Pulmonary artery endothelial cell (primary cell): ENCODE data around the gene KDM4F. TPM values are rescaled to one million over a fixed set of nuclear protein-coding genes. Genes with fewer than 3 reads are reported as not detected.
"Not testable (repeated sequence)": the region's sequence is repeated elsewhere in the genome, so short reads cannot be mapped to it uniquely, and the experiment has no call there.

Source experiments
- DNase-seq: peaks from one replicate; pipeline ENCODE4 v3.0.0-alpha.2; 2011; ENCODE audit warnings: low read depth, low spot score
- total RNA-seq: library from RNA; depleted of rRNA; stranded (reverse); fragments of >200 nt; gene quantifications from 2 replicates; pipeline ENCODE4 v1.2.3, GENCODE V29; 2014

KDM4F gene
- not detected in 2 replicates for total RNA-seq

GRCh38 chr11:95049122-95049521, at the start of gene KDM4F:
KDM4F (plus strand) TSS chr11:95049422.
- DNase-seq: not testable (repeated sequence)

GRCh38 chr11:95003716-95004115, 45.5 kb upstream of the KDM4F start:
- no peak for DNase-seq

- DNase-seq: no peak
Observed at GRCh38 chr11:95005642-95006041, 43.6 kb upstream of the KDM4F start.

- no peak for DNase-seq
Observed at GRCh38 chr11:95011376-95011775, 37.8 kb upstream of the KDM4F start.

GRCh38 chr11:95014184-95014821, 34.9 kb upstream of the KDM4F start:
- DNase-seq: no peak

GRCh38 chr11:95016139-95016538, 33.1 kb upstream of the KDM4F start:
- no peak for DNase-seq

DNA sequence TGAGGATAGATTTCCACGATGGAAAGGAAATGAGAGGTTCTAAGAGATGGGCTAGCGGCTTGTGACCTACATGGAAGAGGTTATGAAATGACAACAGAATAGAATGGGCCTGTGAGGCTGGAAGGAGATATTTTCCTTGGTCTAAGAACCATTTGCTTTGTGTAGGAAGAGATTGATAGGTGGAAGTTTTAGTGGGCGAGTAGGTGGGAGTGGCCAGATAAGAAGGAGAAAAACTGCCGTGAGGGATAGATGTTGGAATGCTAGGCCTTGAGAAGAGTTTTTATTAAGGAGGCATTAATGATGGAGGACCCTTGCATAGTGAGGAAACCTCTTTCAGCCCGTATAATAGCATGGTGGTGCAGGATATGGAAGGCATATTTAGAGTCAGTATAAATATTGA, 27.8 kb upstream of the KDM4F start:
- not testable (repeated sequence) for DNase-seq

GRCh38 chr11:95024958-95025357, 24.3 kb upstream of the KDM4F start, which contains the start of gene KDM4E:
KDM4E (plus strand) TSS chr11:95025258; CDS start chr11:95025558, 300 bp downstream.
- no peak for DNase-seq

DNA sequence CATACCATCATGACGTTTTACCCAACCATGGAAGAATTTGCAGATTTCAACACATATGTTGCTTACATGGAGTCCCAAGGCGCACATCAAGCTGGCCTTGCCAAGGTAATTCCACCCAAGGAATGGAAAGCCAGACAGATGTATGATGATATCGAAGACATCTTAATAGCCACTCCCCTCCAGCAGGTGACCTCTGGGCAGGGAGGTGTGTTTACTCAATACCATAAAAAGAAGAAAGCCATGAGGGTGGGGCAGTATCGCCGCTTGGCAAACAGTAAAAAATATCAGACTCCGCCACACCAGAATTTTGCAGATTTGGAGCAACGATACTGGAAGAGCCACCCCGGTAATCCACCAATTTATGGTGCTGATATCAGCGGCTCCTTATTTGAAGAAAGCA, 23.6 kb upstream of the KDM4F start:
- not testable (repeated sequence) for DNase-seq

DNA sequence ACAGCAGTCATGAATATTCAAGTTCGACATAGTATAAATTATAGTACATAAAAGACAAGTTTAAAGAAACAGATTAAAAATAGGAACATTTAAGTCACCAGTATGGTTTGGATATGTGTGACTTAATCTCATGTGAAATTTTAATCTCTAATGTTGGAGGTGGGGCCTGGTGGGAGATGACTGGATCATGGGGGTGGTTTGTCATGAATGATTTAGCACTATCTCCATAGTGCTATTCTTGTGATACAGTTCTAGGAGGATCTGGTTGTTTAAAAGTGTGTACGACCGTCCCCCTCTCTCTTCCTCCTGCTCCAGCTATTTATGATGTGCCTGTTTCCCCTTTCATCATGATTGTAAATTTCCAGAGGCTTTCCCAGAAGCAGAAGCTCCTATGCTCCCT, 20.9 kb upstream of the KDM4F start:
- no peak for DNase-seq

DNA sequence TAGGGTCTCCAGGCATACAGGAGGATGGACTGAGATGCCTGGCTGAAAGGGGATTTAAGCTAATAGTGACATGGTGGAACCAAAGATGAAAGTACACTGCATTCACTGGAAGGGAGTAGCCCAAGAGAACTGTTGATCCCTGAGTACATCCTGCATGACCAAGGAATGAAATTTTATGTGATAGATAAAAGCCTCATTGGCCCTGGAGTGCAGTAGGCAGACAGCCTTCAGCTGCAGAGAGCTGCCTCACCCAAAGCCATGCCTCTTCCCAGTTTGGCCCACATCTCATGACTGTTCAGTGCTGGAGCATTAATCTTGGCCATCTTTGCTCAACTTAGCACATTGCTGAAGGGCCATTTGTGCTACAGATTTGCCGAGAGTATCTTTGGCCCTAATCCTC, 16.2 kb upstream of the KDM4F start:
- DNase-seq: no peak

DNA sequence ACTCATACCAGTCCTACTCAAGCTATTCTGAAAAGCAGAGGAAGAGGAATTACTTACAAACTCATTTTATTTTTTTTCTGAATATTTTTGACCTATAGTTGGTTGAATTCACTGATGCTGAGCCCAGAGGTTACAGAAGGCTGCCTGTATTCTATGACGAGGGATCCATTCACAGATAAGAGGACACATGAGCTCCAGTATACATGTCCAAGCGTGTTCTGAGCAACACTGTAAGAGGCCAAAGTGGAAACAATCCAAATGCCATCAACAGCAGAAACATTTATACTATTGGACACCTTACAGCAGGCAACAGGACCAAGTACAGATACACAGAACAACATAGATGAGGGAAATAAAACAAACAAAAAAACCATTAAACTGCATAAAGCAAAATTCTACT, 13.9 kb upstream of the KDM4F start:
- DNase-seq: no peak

GRCh38 chr11:95037356-95038035, 11.7 kb upstream of the KDM4F start:
- not testable (repeated sequence) for DNase-seq

- no peak for DNase-seq
Observed at GRCh38 chr11:95042239-95042638, 7.0 kb upstream of the KDM4F start.

DNA sequence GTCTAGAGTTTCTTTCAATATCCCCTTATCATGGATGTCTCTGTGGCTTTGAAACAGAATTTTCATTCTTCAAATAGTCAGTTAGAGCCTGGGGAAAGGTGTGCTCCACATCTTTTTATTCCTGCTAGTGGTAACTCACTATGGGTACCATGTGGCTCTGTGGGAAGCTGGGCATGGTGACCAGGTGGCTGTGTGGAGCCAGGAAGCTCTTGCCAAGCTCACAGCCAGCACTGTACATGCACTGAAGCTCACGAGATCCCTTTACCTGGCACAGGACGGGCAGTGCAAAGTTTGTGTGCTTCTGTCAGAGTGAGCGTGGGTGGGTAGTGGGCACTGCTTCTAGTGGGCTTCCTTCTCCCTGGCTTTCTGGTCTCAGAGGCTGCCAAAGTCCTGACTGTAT, 6.3 kb upstream of the KDM4F start:
- no peak for DNase-seq

DNA sequence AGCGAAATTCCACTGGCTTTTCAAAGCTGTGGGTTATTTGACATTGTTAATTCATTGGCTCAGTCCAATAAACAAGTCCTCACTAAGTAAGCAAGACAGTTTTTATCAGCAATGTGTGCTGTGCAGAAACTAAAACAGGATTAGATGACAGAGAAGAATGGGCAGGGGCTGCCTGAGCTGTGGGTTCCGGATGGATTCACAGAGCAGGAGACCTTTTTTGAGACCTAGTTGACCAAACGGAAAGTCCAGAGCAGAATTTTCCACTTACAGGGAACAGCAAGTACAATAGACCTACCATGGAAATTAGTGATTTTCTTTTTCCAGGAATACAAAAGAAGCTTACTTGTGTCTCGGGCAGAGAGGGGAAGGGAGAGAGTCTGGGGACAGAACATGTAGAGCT, 5.2 kb upstream of the KDM4F start:
- DNase-seq: no peak

DNA sequence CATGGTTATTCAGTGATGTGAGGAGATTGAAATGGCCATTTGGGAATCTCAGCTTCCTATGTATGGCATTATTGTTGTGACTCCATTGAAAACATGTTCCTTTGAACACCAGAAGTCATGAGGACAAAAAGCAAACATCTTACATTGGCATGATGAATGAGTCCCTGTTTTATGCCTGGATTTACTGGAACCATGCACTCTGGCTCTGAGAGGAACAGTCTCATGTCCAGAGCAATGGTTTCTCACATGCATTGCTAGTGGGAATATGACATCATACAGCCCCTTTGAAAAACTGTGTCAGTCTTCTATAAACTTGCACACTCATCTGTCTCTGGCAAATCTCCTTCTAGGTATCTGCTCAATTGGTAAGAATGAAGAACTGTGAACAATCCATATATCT, 3.4 kb upstream of the KDM4F start:
- DNase-seq: no peak

GRCh38 chr11:95050595-95051202, 1.5 kb downstream of the KDM4F start:
- DNase-seq: no peak

- DNase-seq: no peak
Observed at GRCh38 chr11:95054356-95054755, 5.1 kb downstream of the KDM4F start.

- DNase-seq: no peak
Observed at GRCh38 chr11:95055283-95055897, 6.2 kb downstream of the KDM4F start.

GRCh38 chr11:95057959-95058358, 8.7 kb downstream of the KDM4F start:
- DNase-seq: no peak

GRCh38 chr11:95058621-95059020, 9.4 kb downstream of the KDM4F start:
- no peak for DNase-seq
